Psoas muscle (tissue), 8 donors: ENCODE data around the gene XCL1. TPM values are rescaled to one million over a fixed set of nuclear protein-coding genes. Genes with fewer than 3 reads are reported as not detected.
"Not testable (repeated sequence)": the region's sequence is repeated elsewhere in the genome, so short reads cannot be mapped to it uniquely, and the experiment has no call there.

Source experiments
- ATAC-seq, 4 donors: fragments of 200-7000 bp; cut with Tn5 transposase; one replicate each; pipeline ENCODE4 v1.9.1; 2020; ENCODE audit warnings: moderate library complexity in 3 of 4, mild to moderate bottlenecking in 2 of 4
- DNase-seq, 2 donors: peaks; one replicate each; pipeline ENCODE4 v3.0.0-alpha.2; 2020
- H3K27ac ChIP-seq: fragments of 200-600 bp; one replicate; pipeline ENCODE4 v1.8.0; 2022
- H3K27me3 ChIP-seq, 3 donors: fragments of 200-600 bp in 1 of 3; one replicate each; pipeline versions ENCODE4 v1.6.1 to v1.8.0; 2013 to 2022; ENCODE audit warnings: low read length in 2 of 3, mild to moderate bottlenecking in 2 of 3, moderate library complexity in 1 of 3; ENCODE audit not compliant: insufficient read depth in 3 of 3
- H3K36me3 ChIP-seq, 2 donors: fragments of 200-600 bp in 1 of 2; one replicate each; pipeline versions ENCODE4 v1.6.1 to v1.8.0; 2013 to 2022; ENCODE audit warnings: low read depth in 1 of 2, mild to moderate bottlenecking in 1 of 2, moderate library complexity in 1 of 2; ENCODE audit not compliant: insufficient read depth in 1 of 2
- H3K4me1 ChIP-seq: fragments of 200-600 bp; one replicate; pipeline ENCODE4 v1.8.0; 2022
- H3K4me3 ChIP-seq: fragments of 200-600 bp; one replicate; pipeline ENCODE4 v1.8.0; 2022; ENCODE audit warnings: mild to moderate bottlenecking
- H3K9me3 ChIP-seq: fragments of 200-600 bp; one replicate; pipeline ENCODE4 v1.8.0; 2022
- CTCF ChIP-seq: fragments of 200-600 bp; IDR thresholded peaks from one replicate; pipeline ENCODE4 v1.8.0; 2022; ENCODE audit warnings: antibody characterized with exemption
- WGBS, 3 donors: extraction: QIAGEN DNeasy Blood & Tissue Kit; methylation state at CpG; one replicate each; pipeline versions ENCODE4 v1.1.6 to v1.1.7; 2013; 5-methylcytosine and 5-hydroxymethylcytosine counted together
- intact Hi-C, 2 donors: fragments of 100-400 bp; cut with DNase I; formaldehyde crosslinking; loops; one replicate each; pipeline versions ENCODE4 v1.11.0 to v1.14.2; 2022
- polyA plus RNA-seq, 3 donors: library from polyadenylated mRNA; stranded (reverse); fragments of 200-250 nt; gene quantifications; one replicate each; pipeline ENCODE4 v1.2.3, GENCODE V29; 2013
- total RNA-seq, 4 donors: library from RNA; stranded (reverse); fragmentation: NEBNext Ultra II Directional in 2 of 4; extraction: Animal tissue kit (Norgen Biotek cat#: 25700) in 2 of 4; gene quantifications; one replicate each; pipeline versions ENCODE4 v1.2.1 to v1.2.4, GENCODE V29; 2021 to 2023
- donor health status: healthy with polysubstance abuse.
- donor health status: DM: no; HTN: no; CAD: no; lungs with moderate emphysema.
- donor health status: Bipolar disorder and iron deficiency.
- donor health status: healthy.
- donor health status: DM: yes; HTN: yes; CAD: no.
- donor health status: DM: no; HTN: no; CAD: no.
- donor health status: DM: no; HTN: no; CAD: no.
- donor health status: DM: yes; HTN: yes; CAD: no.

XCL1 gene
- total and polyA plus RNA-seq, 7 donors: 0.03 to 0.28 TPM; not detected in 5

GRCh38 chr1:168545678-168546552 is 30.5 kb upstream of the XCL1 start:
- intact Hi-C loops, H3K4me1 ChIP-seq, H3K36me3 ChIP-seq, H3K4me3 ChIP-seq, H3K27me3 ChIP-seq, H3K27ac ChIP-seq, H3K9me3 ChIP-seq, DNase-seq: not testable (repeated sequence)
- peak in 1 of 4 donors; percentile 39 for ATAC-seq
- 44 to 53% (median 52%) methylated on average over 7 of the region's 7 CpGs for WGBS, 3 donors
- peak; percentile 7 for TF ChIP-seq CTCF

GRCh38 chr1:168546553-168546895 is 29.9 kb upstream of the XCL1 start:
- H3K27ac ChIP-seq, H3K4me1 ChIP-seq, H3K4me3 ChIP-seq, DNase-seq, intact Hi-C loops, H3K36me3 ChIP-seq, H3K9me3 ChIP-seq, H3K27me3 ChIP-seq, ATAC-seq: not testable (repeated sequence)
- 59 to 94% (median 83%) methylated on average over 3 of the region's 3 CpGs for WGBS, 3 donors

GRCh38 chr1:168550971-168551370 is 25.4 kb upstream of the XCL1 start:
- H3K27me3 ChIP-seq: no peaks in the 10 kb centered on the region
- no peaks in the 10 kb centered on the region for H3K4me1 ChIP-seq
- ATAC-seq: no peak
- H3K9me3 ChIP-seq: peaks cover 4% of the 10 kb centered on the region
- no peaks in the 10 kb centered on the region for H3K36me3 ChIP-seq
- no peak overlapping the region for H3K4me3 ChIP-seq
- WGBS, 3 donors: 37 to 90% (median 85%) methylated on average over 1 of the region's 1 CpG
- H3K27ac ChIP-seq: no peak overlapping the region
- no peak for TF ChIP-seq CTCF
- DNase-seq: no peak
- intact Hi-C loops: no loop called here

- no peak for TF ChIP-seq CTCF
- DNase-seq (no peak), ATAC-seq (no peak)
Measured at GRCh38 chr1:168551688-168552087, 24.7 kb upstream of the XCL1 start.

GRCh38 chr1:168552961-168553360 is 23.4 kb upstream of the XCL1 start:
- no peak overlapping the region for H3K27ac ChIP-seq
- DNase-seq (no peak), ATAC-seq (no peak)
- no peaks in the 10 kb centered on the region for H3K27me3 ChIP-seq
- WGBS, 3 donors: 87 to 94% (median 91%) methylated on average over 6 of the region's 6 CpGs
- intact Hi-C loops: no loop called here
- H3K9me3 ChIP-seq: peaks cover 4% of the 10 kb centered on the region
- no peaks in the 10 kb centered on the region for H3K4me1 ChIP-seq
- H3K4me3 ChIP-seq: no peak overlapping the region
- TF ChIP-seq CTCF: no peak
- no peaks in the 10 kb centered on the region for H3K36me3 ChIP-seq

More at GRCh38 chr1:168551688-168552087, 24.7 kb upstream of the XCL1 start:
- Histone ChIP-seq H3K4me1 (no peaks in the 10 kb centered on the region), H3K27me3 (no peaks in the 10 kb centered on the region), H3K9me3 (peaks cover 4% of the 10 kb centered on the region), H3K4me3 (no peak overlapping the region), H3K27ac (no peak overlapping the region), H3K36me3 (no peaks in the 10 kb centered on the region)
- intact Hi-C loops: no loop called here
- WGBS, 3 donors: 91 to 95% (median 95%) methylated on average over 4 of the region's 4 CpGs
